ENCODE results near the gene CHTF18.

GRCh38 chr16:781346-782010, 6.9 kb upstream of the CHTF18 start:
- TF ChIP-seq, protein P1, sequence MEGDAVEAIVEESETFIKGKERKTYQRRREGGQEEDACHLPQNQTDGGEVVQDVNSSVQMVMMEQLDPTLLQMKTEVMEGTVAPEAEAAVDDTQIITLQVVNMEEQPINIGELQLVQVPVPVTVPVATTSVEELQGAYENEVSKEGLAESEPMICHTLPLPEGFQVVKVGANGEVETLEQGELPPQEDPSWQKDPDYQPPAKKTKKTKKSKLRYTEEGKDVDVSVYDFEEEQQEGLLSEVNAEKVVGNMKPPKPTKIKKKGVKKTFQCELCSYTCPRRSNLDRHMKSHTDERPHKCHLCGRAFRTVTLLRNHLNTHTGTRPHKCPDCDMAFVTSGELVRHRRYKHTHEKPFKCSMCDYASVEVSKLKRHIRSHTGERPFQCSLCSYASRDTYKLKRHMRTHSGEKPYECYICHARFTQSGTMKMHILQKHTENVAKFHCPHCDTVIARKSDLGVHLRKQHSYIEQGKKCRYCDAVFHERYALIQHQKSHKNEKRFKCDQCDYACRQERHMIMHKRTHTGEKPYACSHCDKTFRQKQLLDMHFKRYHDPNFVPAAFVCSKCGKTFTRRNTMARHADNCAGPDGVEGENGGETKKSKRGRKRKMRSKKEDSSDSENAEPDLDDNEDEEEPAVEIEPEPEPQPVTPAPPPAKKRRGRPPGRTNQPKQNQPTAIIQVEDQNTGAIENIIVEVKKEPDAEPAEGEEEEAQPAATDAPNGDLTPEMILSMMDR (conservative IDR thresholded peaks at IDR 0.05; ENCODE audit: low read depth in 2 of 2), result no peak
- TF ChIP-seq EZH2 (IDR thresholded peaks at IDR 0.05; ENCODE audit: low read depth, unreplicated experiment), result no peak
- TF ChIP-seq EZH2phosphoT487 (IDR thresholded peaks at IDR 0.05; ENCODE audit: unreplicated experiment), result no peak
- TF ChIP-seq POLR2AphosphoS5 (IDR thresholded peaks at IDR 0.05; ENCODE audit: low read depth), result no peak
- no peak for TF ChIP-seq CREB1 (CRISPR knock-in tag; IDR thresholded peaks at IDR 0.05; ENCODE audit: low read depth)
